T47D (cell line): ENCODE results near the gene ERFL.

Experiments
- DNase-seq, 2 experiments: peaks; one replicate each; pipeline versions ENCODE4 v3.0.0 to v3.0.0-alpha.2; 2011 to 2012; ENCODE audit warnings: low read depth in 1 of 2, low spot score in 1 of 2
- JUND ChIP-seq: IDR thresholded peaks from 2 replicates; pipeline ENCODE4 v1.6.1; 2012; ENCODE audit warnings: low read depth
- in situ Hi-C: cut with HindIII; loops from 2 replicates; pipeline ENCODE4 v1.10.0; 2016; ENCODE audit warnings: low sequenced_read_pairs, low pct_unique_long_range_greater_than_20kb

ERFL gene

DNA sequence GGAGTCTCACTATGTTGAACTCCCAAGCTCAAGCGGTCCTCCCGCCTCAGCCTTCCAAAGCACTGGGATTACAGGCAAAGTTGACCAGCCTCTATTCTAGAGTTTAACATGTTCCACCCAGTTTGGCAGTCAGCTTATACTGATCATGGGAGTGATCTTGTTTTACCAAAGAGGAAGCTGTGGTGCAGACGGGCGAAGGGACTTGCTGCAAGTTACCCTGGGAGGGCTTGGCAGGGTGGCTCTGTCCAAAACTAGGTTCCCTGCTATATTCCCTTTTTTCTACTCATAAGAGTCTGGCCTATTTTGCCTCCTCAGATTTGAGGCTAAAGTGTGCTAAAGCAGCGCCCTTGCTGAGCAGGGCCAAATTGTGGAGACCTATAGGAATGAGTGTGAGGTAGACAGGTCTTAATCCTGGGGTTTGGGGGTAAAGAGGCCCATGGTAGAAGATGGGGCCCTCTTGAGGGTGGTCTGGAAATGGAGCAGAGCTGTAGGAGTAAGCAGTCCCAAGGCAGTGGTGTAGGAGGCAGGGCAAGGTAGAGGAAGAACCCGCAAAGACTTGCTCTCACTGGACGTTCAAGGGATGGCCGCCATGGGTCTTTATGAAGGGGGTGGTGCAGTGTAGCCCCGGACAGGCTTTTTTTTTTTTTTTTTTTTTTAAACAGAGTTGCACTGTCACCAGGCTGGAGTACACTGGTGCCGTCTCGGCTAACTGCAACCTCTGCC lies 64.9 kb downstream of the ERFL start:
- TF ChIP-seq JUND, result no peak
- DNase-seq, result no peak
- in situ Hi-C loops, result no loop called here

DNA sequence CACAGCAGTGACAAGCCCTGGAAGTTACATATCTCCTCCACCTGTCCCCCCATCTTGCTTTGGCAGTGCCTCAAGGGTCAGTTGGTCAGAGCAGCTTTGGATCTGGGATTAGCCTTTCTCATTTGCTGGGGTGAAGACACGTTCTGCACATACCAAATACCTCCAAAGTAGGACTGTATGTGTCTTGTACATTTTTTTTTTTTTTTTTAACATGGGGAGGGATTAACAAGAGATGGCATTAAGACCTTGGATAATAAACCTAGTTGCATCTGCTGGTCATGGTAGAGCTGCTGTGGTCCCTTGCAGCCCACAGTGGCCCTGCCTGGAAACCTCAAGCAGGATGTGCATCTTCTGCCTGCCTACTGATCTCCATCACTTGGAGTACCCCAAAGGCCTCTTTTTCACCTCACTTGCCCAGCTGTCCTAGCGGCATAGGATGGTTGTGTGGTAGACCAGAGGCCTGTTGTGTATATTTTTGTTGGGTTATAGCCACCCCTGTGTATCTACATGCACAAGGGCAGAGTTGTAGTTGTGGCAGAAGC lies 65.7 kb downstream of the ERFL start:
- in situ Hi-C loops, result no loop called here
- no peak for DNase-seq
- no peak for TF ChIP-seq JUND

- no peak for TF ChIP-seq JUND
- in situ Hi-C loops, result no loop called here
These were observed 66.4 kb downstream of the ERFL start for GRCh38 chr19:41861846-41862245.

DNA sequence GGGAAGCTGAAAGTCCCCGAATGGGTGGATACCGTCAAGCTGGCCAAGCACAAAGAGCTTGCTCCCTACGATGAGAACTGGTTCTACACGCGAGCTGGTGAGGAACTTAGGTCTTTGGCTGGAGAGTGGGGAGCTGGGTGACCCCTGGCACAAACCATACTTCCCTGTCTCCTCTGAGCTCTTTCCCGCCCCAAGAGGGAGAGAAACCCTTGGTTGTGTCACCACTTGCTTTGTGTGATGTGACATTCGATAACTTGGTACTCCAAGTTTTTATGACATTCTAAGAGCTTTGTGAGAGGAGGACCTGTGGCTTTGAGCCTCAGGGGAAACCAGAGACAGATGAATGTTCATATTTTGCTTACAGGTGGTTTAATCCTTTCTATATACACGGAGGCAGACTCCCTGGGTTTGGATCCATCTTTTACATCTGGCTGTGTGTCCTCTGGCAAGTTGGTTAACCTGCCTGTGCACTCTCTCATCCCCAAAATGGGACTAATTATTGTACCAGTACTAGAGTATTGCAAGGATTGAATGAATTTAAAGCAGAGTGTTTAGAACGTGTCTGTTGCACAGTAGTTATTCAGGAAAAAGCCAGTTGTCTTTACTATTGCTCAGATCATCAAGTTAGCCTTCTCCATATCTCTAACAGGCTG lies 67.0 kb downstream of the ERFL start:
- no peak for DNase-seq
- TF ChIP-seq JUND, result no peak
- in situ Hi-C loops, result no loop called here

More at GRCh38 chr19:41861846-41862245, 66.4 kb downstream of the ERFL start:
- DNase-seq, result no peak

DNA sequence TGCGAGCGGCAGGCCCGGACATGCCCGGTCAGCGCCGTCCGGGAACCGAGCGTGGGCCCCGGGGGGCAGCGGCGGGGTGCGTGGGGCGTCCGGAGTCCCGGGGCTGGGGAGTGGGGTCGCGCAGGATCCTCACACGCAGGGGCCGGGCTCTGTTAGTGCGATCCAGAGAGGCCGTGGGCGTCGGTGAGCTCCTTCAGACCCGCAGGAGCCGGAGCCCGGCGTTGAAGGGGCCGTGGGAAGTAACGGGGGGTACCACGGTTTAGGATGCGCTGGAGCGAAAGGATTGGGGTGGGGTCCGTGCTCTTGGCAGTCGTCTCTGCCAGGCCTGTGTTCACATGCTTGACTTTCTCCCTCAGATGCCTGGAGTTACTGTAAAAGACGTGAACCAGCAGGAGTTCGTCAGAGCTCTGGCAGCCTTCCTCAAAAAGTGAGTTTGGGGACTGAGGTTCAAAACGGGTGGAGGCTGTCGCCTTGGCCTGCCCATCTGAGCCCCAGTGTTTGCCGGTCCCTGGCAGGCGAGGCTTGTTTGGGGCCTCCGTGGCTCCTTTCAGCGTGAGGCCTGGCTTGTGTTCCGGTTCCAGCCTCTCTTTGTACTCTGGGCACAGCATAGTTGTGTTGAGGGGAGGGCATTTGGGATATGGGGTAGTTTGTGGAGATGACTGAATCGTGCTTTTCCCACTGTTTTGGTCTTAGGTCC lies 67.7 kb downstream of the ERFL start:
- no peak for TF ChIP-seq JUND
- DNase-seq, result no peak
- in situ Hi-C loops, result no loop called here

- in situ Hi-C loops, result no loop called here
- TF ChIP-seq JUND, result no peak
- DNase-seq, result peak; percentile 87 to 98
These were observed 68.4 kb downstream of the ERFL start, which contains the start of gene RPS19 for GRCh38 chr19:41859618-41860418. TSS of gene RPS19 (plus strand) at chr19:41860255. CDS start at chr19:41860775, 520 bp downstream.

DNA sequence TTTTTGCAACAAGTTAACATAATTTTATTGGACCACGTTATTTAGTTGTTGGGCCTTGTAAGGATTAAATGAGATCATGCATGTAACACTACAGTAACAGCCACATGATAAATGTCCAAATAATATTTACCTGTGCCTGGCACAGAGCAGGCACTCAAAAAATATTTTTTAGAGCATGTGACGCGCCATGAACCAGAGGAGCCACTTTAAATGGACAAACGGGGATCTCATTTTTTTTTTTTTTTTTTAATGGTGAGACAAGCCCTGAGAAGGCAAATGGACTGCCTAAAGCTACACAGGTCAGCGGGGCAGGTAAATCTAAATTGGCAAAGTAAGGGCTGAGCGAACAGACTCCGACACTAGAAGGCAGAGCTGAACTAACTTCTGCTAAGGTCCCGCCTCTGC lies 69.0 kb downstream of the ERFL start:
- TF ChIP-seq JUND, result no peak
- no peak for DNase-seq
- in situ Hi-C loops, result no loop called here
